ENCODE measurements around the gene MANEAL.

MANEAL gene, protein sequence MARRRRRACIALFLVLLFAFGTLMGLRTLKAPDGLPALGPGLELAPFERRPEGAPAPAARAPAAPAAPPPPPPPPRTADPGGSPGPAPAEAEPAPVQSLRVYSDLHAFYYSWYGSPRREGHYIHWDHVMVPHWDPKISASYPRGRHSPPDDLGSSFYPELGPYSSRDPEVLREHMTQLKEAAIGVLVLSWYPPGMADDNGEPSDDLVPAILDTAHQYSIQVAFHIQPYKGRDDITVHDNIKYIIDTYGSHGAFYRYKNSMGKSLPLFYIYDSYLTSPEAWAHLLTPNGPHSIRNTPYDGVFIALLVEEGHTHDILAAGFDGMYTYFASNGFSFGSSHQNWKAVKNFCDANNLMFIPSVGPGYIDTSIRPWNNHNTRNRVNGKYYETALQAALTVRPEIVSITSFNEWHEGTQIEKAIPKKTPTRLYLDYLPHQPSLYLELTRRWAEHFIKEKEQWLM

GRCh38 chr1:37793773-37794371, at the start of gene MANEAL:
Gene MANEAL (plus strand): TSS chr1:37793847. CDS start chr1:37794183, 336 bp downstream.
- no peak for TF ChIP-seq Cebpa-rat (IDR thresholded peaks at IDR 0.05)
- peak within 1 kb of the TSS; percentile 77 to 97 (median 89) for H3K9ac ChIP-seq
- peak within 1 kb of the TSS; percentile 66 to 96 (median 89); a peak in 21 of 22 replicates for H3K27ac ChIP-seq
- H3K4me2 ChIP-seq: peak within 1 kb of the TSS; percentile 79 to 99 (median 96)
- H3K27me3 ChIP-seq: no peaks in the 10 kb centered on the region
- H3K4me1 ChIP-seq: peaks cover 24 to 33% (median 28%) of the 10 kb centered on the region in 10 experiments
- no peaks in the 10 kb centered on the region for H3K9me3 ChIP-seq (replicated peaks in 1 of 11)
- H3K36me3 ChIP-seq: peaks cover 20 to 36% (median 34%) of the 10 kb centered on the region in 11 experiments
- H4K20me1 ChIP-seq: peaks cover 5 to 42% (median 33%) of the 10 kb centered on the region in 11 experiments; a peak in 20 of 22 replicates
- peak within 1 kb of the TSS; percentile 70 to 92 (median 86) for H3K4me3 ChIP-seq

- Histone ChIP-seq H3K36me3 (no peaks in the 10 kb centered on the region), H3K4me1 (no peaks in the 10 kb centered on the region), H3K9ac (no peak overlapping the region), H3K4me2 (no peak overlapping the region), H3K9me3 (replicated peaks in 1 of 11) (peaks cover 7 to 21% (median 13%) of the 10 kb centered on the region in 11 experiments; a peak in 20 of 22 replicates), H3K27me3 (no peaks in the 10 kb centered on the region), H4K20me1 (no peaks in the 10 kb centered on the region), H3K27ac (no peak overlapping the region), H3K4me3 (no peak overlapping the region; a peak in 1 of 20 replicates)
- TF ChIP-seq Cebpa-rat (IDR thresholded peaks at IDR 0.05): no peak
Observed at GRCh38 chr1:37746806-37747205, 46.8 kb upstream of the MANEAL start.

DNA sequence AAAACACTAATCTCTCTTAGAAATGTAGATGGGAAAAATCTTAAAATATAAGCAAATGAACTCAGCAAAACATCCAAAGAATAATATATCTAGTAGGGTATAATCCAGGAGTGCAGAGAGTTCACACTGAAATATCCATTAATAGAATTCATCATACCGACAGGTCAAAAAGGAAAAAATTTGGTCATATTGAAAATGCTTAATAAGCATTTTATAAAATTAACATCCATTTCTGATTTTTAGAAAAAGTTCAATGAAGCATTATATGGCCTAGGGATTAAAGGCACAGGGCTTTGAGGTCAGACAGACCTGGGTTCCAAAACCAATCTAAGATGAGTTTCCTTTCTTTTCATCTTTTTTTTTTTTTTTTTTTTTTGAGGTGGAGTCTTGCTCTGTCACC, 45.1 kb upstream of the MANEAL start:
- Histone ChIP-seq H3K4me1 (no peaks in the 10 kb centered on the region), H3K4me2 (no peak overlapping the region), H3K27ac (no peak overlapping the region), H3K36me3 (no peaks in the 10 kb centered on the region), H3K4me3 (no peak overlapping the region), H3K9me3 (replicated peaks in 1 of 11) (peaks cover 7 to 21% (median 13%) of the 10 kb centered on the region in 11 experiments; a peak in 20 of 22 replicates), H3K27me3 (peaks cover 0 to 6% (median 0%) of the 10 kb centered on the region in 11 experiments; a peak in 6 of 22 replicates), H3K9ac (no peak overlapping the region), H4K20me1 (no peaks in the 10 kb centered on the region)
- no peak for TF ChIP-seq Cebpa-rat (IDR thresholded peaks at IDR 0.05)

DNA sequence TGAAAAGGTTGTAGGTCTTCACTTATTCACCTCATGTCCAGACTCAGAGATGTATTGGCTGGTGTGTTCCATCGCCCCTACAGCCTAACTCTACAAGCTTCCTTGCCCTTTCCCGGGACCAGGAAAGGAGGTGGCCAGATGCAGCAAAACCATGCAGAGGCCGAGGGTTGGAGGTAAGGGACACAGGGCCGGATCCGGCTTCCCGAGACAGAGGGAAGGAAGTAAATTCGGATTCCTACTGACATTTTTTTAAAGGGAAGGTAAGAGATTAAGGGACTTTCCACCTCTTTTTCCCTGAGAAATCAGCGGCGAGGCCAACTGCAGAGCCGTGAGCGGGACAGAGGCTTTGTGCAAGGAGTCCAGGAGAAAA, 41.4 kb upstream of the MANEAL start:
- Histone ChIP-seq H3K4me1 (no peaks in the 10 kb centered on the region), H3K4me3 (no peak overlapping the region), H4K20me1 (no peaks in the 10 kb centered on the region; a peak in 1 of 22 replicates), H3K27me3 (peaks cover 0 to 15% (median 0%) of the 10 kb centered on the region in 11 experiments; a peak in 6 of 22 replicates), H3K36me3 (no peaks in the 10 kb centered on the region), H3K27ac (no peak overlapping the region), H3K9ac (no peak overlapping the region), H3K9me3 (replicated peaks in 1 of 11) (peaks cover 1 to 4% (median 3%) of the 10 kb centered on the region in 11 experiments; a peak in 17 of 22 replicates), H3K4me2 (no peak overlapping the region)
- no peak for TF ChIP-seq Cebpa-rat (IDR thresholded peaks at IDR 0.05)

DNA sequence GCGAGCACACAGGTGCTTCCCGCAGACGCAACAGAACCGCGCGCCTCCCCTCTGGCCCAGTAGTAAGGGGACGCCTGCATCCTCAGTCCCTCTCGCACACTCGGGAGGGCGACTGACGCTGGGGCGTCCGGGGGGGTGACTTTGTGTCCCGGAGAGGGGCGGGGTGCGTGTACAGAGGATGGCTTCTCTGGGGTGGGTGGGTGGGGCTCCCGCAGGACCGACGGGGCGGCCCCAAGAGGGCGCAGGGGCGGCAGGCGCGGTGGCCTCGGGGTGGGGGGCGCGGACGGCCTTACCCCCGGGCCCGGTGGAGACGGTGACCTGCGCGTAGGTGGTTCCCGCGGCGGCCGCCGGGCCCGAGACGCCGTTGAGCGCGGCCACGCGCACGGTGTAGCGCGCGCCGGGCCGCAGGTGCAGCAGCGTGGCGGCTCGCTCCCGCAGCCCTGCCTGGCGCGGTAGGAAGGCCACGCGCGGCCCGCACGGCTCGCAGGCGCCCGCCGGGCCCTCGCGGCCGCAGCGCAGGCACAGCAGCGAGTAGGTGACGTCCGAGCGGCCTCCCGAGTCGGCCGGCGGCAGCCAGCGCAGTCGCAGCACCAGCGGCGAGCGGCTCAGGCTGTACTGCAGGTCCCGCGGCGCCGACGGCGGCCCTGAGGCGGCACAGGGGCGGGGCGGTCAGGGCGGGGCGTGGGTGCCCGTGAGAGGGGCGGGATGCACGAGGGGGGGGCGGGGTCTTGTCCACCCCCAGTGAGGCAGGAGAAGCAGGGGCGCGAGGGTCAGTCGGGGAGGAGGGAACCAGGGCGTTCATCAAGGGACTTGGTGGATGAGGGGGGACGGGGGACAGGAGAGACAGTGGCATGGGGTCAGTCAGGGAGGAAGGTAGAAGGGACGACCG, 40.8 kb upstream of the MANEAL start:
- no peaks in the 10 kb centered on the region for H3K4me1 ChIP-seq
- H3K27me3 ChIP-seq: peaks cover 0 to 15% (median 0%) of the 10 kb centered on the region in 11 experiments; a peak in 6 of 22 replicates
- no peaks in the 10 kb centered on the region; a peak in 1 of 22 replicates for H4K20me1 ChIP-seq
- no peaks in the 10 kb centered on the region for H3K36me3 ChIP-seq
- H3K9me3 ChIP-seq (replicated peaks in 1 of 11): no peaks in the 10 kb centered on the region; a peak in 1 of 22 replicates
- no peak overlapping the region for H3K4me3 ChIP-seq
- no peak overlapping the region for H3K27ac ChIP-seq
- H3K4me2 ChIP-seq: no peak overlapping the region
- TF ChIP-seq Cebpa-rat (IDR thresholded peaks at IDR 0.05): no peak
- no peak overlapping the region for H3K9ac ChIP-seq

DNA sequence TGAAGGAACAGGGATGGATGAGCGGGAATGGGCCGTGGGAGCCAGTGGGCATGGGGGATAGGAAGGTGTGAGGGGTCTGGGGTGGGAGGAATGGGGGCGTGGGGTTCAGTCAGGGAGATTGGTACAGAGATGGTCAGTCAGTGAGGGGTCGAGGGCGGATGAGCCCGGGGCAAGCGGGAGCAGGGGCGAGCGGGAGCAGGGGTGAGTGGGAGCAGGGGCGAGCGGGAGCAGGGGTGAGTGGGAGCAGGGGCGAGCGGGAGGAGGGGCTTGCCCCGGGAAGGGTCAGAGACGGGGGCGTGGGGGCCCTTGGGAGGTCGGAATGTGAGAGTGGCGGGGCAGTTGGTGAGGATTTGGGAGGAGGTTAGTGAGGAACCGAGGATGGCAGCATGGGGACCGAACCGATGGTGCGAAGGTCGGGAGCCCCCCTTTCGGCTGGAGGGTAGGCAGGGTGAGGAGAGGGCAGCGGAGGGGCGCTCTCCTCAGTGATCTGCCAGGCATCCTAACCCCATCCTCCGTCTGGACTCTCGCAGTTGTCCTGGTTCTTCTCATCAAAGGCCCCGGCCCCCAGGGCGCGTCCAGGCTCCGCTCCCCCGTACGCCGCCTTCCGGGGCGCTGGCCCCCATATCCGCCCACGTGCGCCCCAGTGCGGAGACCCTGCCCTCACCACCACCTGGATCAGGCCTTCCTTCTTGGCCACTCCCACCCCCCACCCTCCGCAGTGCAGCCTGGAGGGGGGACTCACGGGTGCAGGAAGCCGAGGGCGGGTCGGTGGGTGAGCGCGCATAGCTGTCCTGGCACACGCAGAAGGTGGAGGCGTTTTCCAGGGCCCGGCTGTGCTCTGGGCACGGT, 40.0 kb upstream of the MANEAL start:
- Histone ChIP-seq H3K4me2 (no peak overlapping the region), H3K4me3 (no peak overlapping the region)

GRCh38 chr1:37755290-37755689, 38.4 kb upstream of the MANEAL start:
- no peak for TF ChIP-seq Cebpa-rat (IDR thresholded peaks at IDR 0.05)
- no peaks in the 10 kb centered on the region; a peak in 1 of 22 replicates for H4K20me1 ChIP-seq
- no peaks in the 10 kb centered on the region for H3K9me3 ChIP-seq (replicated peaks in 1 of 11)
- H3K4me1 ChIP-seq: no peaks in the 10 kb centered on the region
- no peaks in the 10 kb centered on the region for H3K36me3 ChIP-seq
- no peak overlapping the region for H3K27ac ChIP-seq
- H3K9ac ChIP-seq: no peak overlapping the region
- H3K4me3 ChIP-seq: no peak overlapping the region
- H3K4me2 ChIP-seq: no peak overlapping the region
- H3K27me3 ChIP-seq: peaks cover 0 to 15% (median 0%) of the 10 kb centered on the region in 11 experiments; a peak in 6 of 22 replicates

More for the DNA sequence above, 40.0 kb upstream of the MANEAL start:
- Histone ChIP-seq H3K4me1 (no peaks in the 10 kb centered on the region), H3K9me3 (replicated peaks in 1 of 11) (no peaks in the 10 kb centered on the region), H4K20me1 (no peaks in the 10 kb centered on the region; a peak in 1 of 22 replicates), H3K27me3 (peaks cover 0 to 15% (median 0%) of the 10 kb centered on the region in 11 experiments; a peak in 6 of 22 replicates), H3K36me3 (no peaks in the 10 kb centered on the region), H3K27ac (no peak overlapping the region), H3K9ac (no peak overlapping the region)
- TF ChIP-seq Cebpa-rat (IDR thresholded peaks at IDR 0.05): no peak
